Subcutaneous adipose tissue (tissue), 4 donors: ENCODE results near the gene ENTHD1. TPM values are rescaled to one million over a fixed set of nuclear protein-coding genes. Genes with fewer than 3 reads are reported as not detected.

Source experiments
- CTCF ChIP-seq: fragments of 450-650 bp; IDR thresholded peaks from one replicate; pipeline ENCODE4 v1.5.1; 2016; ENCODE audit warnings: low read depth, mild to moderate bottlenecking, control low read depth, antibody characterized with exemption, moderate library complexity
- total RNA-seq, 4 donors: library from RNA; depleted of rRNA; stranded (reverse); fragments of >200 nt; gene quantifications; one replicate each; pipeline ENCODE4 v1.1.0, GENCODE V29; 2016

Gene ENTHD1
- total RNA-seq, 4 donors from 2014 or later, result 0.22 TPM; not detected in 3

DNA sequence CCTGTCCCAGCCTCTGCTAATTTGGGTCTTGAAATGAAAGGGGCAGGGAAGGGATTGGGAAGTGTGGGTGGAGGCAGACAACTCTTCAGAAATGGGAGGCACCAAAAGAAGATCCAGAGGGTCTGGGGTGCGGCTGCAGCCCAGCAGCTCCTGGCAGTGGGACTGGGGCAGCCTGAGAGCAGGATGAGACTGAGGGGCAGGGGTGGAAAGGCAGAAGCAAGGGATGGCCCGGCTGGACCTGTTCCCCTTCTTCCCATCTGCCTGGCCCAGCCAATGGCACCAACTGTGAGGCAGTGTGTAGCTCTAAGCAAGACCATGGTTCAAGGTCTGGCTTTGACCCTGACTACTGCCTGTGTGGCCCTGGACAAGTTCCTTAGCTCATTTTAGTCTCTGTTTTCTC, 160.4 kb downstream of the ENTHD1 start:
- no peak for TF ChIP-seq CTCF

- no peak for TF ChIP-seq CTCF
These were observed 160.9 kb downstream of the ENTHD1 start for GRCh38 chr22:39732625-39733024.

DNA sequence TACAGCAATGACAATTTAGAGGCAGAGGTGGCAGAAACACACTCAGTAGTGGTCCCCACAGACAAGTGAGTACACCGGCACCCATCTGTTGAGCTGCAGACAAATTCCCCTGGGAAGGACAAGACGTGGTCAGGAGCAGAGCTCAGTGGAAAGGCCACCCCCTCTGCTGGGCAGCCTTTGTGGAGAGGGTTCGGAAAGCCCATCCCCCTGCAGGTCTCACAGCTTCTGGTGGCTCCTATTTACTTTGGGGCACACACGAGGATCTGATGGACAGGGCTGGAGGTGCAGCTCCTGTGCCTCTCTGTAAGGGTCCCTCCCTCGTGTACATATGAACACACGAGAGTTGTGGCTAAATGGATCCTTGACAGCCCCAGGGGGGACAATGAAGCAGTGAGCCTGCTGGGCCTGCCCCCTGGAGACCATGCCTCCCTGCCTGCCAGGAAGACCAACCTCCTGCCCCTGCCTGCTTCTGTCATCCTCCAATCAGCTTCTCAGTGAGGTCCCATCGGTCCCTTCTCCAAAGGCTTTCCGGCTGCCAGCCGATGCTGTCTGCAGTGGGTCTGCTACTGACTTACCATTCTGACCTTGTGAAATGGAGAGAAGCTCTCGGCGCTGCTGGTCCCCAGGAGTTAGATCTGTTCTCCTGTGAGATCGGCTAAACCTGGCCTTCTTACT, 161.5 kb downstream of the ENTHD1 start:
- no peak for TF ChIP-seq CTCF

GRCh38 chr22:39731481-39731880, 162.1 kb downstream of the ENTHD1 start:
- TF ChIP-seq CTCF, result no peak

GRCh38 chr22:39729141-39729934, 164.2 kb downstream of the ENTHD1 start:
- no peak for TF ChIP-seq CTCF

DNA sequence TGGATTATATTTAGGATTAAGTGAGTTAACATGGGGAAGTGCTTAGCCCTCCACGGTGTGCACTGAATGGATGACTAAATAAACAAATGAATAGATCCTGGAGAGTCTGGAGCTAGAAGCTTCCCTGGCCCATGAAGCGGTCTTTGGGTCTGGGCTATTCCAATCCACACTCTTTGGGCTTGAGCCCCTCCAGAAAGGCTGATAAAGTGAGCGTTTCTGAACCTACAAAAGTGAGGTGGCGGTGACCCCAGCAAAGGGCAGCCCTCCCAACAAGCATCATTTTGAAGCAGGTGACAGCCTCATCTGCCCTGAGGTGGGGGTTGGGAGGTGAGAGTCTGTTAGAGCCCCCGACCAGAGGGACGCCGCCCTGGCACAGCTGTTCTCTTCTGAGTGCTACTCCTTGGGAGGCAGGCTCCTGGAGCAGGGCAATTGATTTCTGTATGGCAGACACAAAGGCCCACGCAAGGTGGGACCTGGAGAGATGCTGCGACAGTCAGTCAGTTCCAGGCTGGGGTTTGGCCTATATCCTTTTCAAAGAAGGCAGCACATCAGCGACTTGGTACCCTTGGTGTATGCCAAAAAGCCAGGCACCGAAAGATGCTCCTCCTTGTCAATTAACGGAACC, 165.2 kb downstream of the ENTHD1 start:
- TF ChIP-seq CTCF, result no peak

DNA sequence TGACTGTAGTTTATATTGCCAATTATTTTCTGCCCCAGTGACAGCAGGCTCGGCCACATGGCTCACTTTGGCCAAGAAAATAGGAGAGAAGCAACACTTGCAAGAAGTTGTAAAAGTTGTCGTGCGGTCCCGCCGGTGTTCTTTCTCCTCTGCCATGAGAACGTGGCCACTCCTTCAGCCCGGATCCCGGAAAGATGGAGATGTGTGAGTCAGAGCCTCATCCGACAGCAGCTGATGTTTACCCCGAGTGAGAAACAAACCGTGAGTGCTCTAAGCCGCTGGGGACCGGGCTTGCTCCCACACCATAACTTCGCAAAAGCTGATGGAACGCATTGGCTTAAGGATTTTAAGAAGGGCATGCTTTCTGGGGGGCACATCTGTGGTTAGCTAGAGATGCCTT, 166.0 kb downstream of the ENTHD1 start:
- no peak for TF ChIP-seq CTCF
